Measurements from ENCODE around the gene CNGA3. TPM values are rescaled to one million over a fixed set of nuclear protein-coding genes. Genes with fewer than 3 reads are reported as not detected.

CNGA3 gene
- total and polyA plus RNA-seq, 2 of the 8 experiments (the other 6 are each of a cell fraction or from before 2014, with no cell fraction given): 0.02 TPM; not detected in 1

- no peak for TF ChIP-seq EGR1 (IDR thresholded peaks at IDR 0.05; ENCODE audit: borderline replicate concordance, low read depth, low read length)
These were observed 47.5 kb upstream of the CNGA3 start (continued) for GRCh38 chr2:98298683-98299164.
